ENCODE data around the gene TRIM63. TPM values are rescaled to one million over a fixed set of nuclear protein-coding genes. Genes with fewer than 3 reads are reported as not detected.

Gene TRIM63
- total and polyA plus RNA-seq, 9 donors, result 25.8 to 59.2 (median 41.7) TPM

DNA sequence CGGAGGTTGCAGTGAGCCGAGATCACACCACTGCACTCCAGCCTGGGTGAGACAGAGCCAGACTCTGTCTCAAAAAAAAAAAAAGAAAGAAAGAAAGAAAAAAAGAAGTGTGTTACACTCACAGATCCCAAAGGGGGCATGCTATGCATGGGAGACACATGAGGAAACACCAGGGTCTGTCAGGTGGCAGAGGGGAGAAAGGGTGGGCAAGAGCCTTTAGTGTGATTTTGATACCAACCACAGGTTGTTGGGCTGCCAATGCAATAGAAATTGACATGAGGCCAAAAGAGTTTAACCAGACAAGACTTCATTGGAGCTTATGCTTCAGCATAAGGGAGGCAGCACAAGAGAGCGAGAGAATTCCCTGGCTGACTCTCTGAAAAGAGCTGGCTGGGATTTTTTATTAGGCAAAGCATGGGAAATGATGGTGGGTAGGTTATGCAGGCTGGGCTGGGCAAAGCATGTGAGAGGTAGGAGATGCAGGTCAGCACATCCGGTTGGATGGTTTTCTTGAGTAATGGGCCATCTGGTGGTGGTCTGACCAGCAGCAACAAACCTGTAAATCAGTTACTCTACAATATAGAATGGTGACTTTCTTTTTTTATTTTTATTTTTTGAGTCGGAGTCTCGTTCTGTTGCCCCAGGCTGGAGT lies 57.5 kb downstream of the TRIM63 start:
- peaks cover 17% of the 10 kb centered on the region for H3K4me1 ChIP-seq (ENCODE audit: control insufficient read depth, insufficient read depth, low read length)
- H3K27ac ChIP-seq (ENCODE audit: low read length), result no peak overlapping the region
- no peaks in the 10 kb centered on the region for H3K36me3 ChIP-seq (ENCODE audit: control insufficient read depth, insufficient read depth, low read length)
- H3K4me3 ChIP-seq (ENCODE audit: low read length), result no peak overlapping the region
- no peaks in the 10 kb centered on the region for H3K27me3 ChIP-seq (ENCODE audit: control insufficient read depth, insufficient read depth, low read length)
- WGBS (ENCODE audit: insufficient coverage), result 56% methylated on average over 3 of the region's 6 CpGs
- H3K9me3 ChIP-seq (replicated peaks; ENCODE audit: control insufficient read depth, low read depth, low read length), result no peaks in the 10 kb centered on the region
- DNase-seq, result peak; percentile 37

DNA sequence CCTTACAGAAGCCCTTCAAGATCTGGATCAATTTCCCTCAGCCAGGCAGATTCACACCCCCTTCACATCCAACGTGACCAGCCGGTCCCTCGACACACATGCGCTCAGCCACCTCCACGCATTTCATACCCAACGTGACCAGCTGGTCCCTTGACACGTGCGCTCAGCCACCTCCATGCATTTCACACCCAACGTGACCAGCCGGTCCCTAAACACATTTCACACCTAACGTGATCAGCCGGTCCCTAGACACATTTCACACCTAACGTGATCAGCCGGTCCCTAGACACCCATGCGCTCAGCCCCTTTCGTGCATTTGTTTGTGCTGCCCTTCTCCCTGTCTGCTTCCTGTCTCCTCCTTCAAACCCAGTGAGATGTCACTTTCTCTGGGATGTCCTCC lies 60.7 kb downstream of the TRIM63 start:
- Histone ChIP-seq H3K9me3 (replicated peaks; ENCODE audit: control insufficient read depth, low read depth, low read length) (no peaks in the 10 kb centered on the region), H3K36me3 (ENCODE audit: control insufficient read depth, insufficient read depth, low read length) (no peaks in the 10 kb centered on the region), H3K27me3 (ENCODE audit: control insufficient read depth, insufficient read depth, low read length) (no peaks in the 10 kb centered on the region), H3K4me1 (ENCODE audit: control insufficient read depth, insufficient read depth, low read length) (peaks cover 18% of the 10 kb centered on the region), H3K4me3 (ENCODE audit: low read length) (no peak overlapping the region), H3K27ac (ENCODE audit: low read length) (no peak overlapping the region)
- DNase-seq, result no peak
- WGBS (ENCODE audit: insufficient coverage), result 81% methylated on average over 16 of the region's 16 CpGs

DNA sequence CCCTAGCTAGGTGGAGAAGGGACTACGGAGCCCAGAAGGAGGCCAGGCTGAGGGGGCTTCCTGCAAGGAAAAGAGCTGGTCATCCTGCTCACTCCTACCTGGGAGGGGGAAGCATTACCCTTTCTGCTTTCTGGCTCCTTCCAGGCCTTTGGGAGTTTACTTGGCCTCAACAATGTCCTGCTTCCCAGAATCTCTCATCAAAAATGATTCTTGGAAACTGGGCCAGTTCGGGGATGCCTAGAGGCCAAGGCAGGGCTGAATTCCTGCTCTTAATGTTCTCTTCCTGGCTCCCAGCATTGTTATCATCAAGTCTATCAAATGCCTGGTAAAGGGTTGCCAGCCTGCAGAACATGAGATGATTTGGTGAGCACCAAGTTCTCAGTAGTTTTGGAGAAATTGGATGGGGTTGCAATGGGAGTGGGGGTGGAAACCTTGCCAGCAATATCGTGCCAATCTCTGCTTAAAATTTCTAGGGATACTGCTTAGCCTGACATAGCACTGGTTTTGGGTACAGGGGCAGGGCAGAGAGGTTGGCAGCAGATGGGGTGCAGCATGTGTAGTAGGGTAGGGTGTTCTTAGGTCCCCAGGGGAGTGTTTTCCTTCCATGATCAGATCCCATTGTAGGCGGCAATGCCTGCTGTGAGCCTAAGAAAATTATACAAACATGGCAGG lies 61.9 kb downstream of the TRIM63 start:
- no peaks in the 10 kb centered on the region for H3K9me3 ChIP-seq (replicated peaks; ENCODE audit: control insufficient read depth, low read depth, low read length)
- WGBS (ENCODE audit: insufficient coverage), result 25% methylated on average over 4 of the region's 4 CpGs
- H3K4me3 ChIP-seq (ENCODE audit: low read length), result no peak overlapping the region
- no peak overlapping the region for H3K27ac ChIP-seq (ENCODE audit: low read length)
- H3K4me1 ChIP-seq (ENCODE audit: control insufficient read depth, insufficient read depth, low read length), result peaks cover 18% of the 10 kb centered on the region
- no peaks in the 10 kb centered on the region for H3K36me3 ChIP-seq (ENCODE audit: control insufficient read depth, insufficient read depth, low read length)
- no peaks in the 10 kb centered on the region for H3K27me3 ChIP-seq (ENCODE audit: control insufficient read depth, insufficient read depth, low read length)
- DNase-seq, result peak; percentile 80

DNA sequence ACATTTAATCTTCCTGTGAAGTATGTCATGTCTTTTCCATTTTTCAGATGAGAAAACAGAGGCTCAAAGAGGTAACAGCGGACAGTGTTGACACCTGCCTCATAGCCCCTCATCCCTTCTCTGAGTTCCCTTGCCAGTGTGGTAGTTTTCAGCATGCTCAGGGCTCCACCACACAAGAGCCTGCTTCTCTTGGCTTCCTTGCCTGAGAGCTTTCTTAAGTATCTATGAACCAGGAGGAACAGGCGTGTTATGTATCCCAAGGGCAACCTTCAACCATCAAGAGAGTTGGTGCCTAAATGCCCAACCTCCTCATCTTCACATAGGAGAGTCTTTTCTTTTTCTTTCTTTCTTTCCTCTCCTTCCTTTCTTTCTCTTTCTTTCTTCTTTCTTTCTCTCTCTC lies 63.7 kb downstream of the TRIM63 start:
- Histone ChIP-seq H3K36me3 (ENCODE audit: control insufficient read depth, insufficient read depth, low read length) (no peaks in the 10 kb centered on the region), H3K27ac (ENCODE audit: low read length) (no peak overlapping the region), H3K4me3 (ENCODE audit: low read length) (no peak overlapping the region), H3K9me3 (replicated peaks; ENCODE audit: control insufficient read depth, low read depth, low read length) (no peaks in the 10 kb centered on the region), H3K27me3 (ENCODE audit: control insufficient read depth, insufficient read depth, low read length) (no peaks in the 10 kb centered on the region), H3K4me1 (ENCODE audit: control insufficient read depth, insufficient read depth, low read length) (peaks cover 23% of the 10 kb centered on the region)
- 62% methylated on average over 2 of the region's 2 CpGs for WGBS (ENCODE audit: insufficient coverage)
- DNase-seq, result no peak

DNA sequence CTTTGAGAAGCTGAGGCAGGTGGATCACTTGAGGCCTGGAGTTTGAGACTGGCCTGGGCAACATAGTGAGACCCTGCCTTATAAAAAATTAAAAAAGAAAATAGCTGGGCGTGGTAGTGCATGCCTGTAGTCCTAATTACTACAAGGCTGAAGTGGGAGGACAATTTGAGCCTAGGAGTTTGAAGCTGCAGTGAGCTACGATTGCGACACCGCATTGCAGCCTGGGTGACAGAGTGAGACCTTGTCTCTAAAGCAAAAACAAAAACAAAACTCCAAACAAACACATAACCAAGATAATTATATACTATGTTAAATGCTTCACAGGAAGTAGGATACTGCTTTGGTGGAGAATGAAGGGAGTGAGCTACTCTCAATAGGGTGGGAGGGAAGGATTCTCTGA lies 64.2 kb downstream of the TRIM63 start:
- Histone ChIP-seq H3K4me1 (ENCODE audit: control insufficient read depth, insufficient read depth, low read length) (peaks cover 28% of the 10 kb centered on the region), H3K4me3 (ENCODE audit: low read length) (no peak overlapping the region), H3K27ac (ENCODE audit: low read length) (no peak overlapping the region), H3K9me3 (replicated peaks; ENCODE audit: control insufficient read depth, low read depth, low read length) (no peaks in the 10 kb centered on the region), H3K27me3 (ENCODE audit: control insufficient read depth, insufficient read depth, low read length) (no peaks in the 10 kb centered on the region), H3K36me3 (ENCODE audit: control insufficient read depth, insufficient read depth, low read length) (no peaks in the 10 kb centered on the region)
- no peak for DNase-seq
- WGBS (ENCODE audit: insufficient coverage), result 83% methylated on average over 1 of the region's 4 CpGs

Other genes with a start within 250 kb of the TRIM63 start
- gene MTFR1L, start 247.7 kb downstream of the TRIM63 start, total RNA-seq, result 53.2 TPM
- gene MTFR1L, start 247.7 kb downstream of the TRIM63 start, polyA plus RNA-seq (ENCODE audit: insufficient read depth in 1 of 8, insufficient read length in 8 of 8, low replicate concordance in 1 of 8), result 10 to 100 TPM; 58.9 to 76.3 (median 64.1) TPM
- 1.1 TPM for gene AUNIP, start 208.2 kb downstream of the TRIM63 start, total RNA-seq
- 1 to 10 TPM in 6 of 8 donors, under 1 TPM in 2; 0.76 to 1.8 (median 1.2) TPM for gene AUNIP, start 208.2 kb downstream of the TRIM63 start, polyA plus RNA-seq (ENCODE audit: insufficient read depth in 1 of 8, insufficient read length in 8 of 8, low replicate concordance in 1 of 8)
- 5.8 TPM for gene PAQR7, start 191.9 kb downstream of the TRIM63 start, total RNA-seq
- 10 to 100 TPM in 1 of 8 donors, 1 to 10 TPM in 7; 6.9 to 10.8 (median 7.7) TPM for gene PAQR7, start 191.9 kb downstream of the TRIM63 start, polyA plus RNA-seq (ENCODE audit: insufficient read depth in 1 of 8, insufficient read length in 8 of 8, low replicate concordance in 1 of 8)
- 295 TPM for gene STMN1, start 161.2 kb downstream of the TRIM63 start, total RNA-seq
- 100 to 1,000 TPM; 518 to 745 (median 564) TPM for gene STMN1, start 161.2 kb downstream of the TRIM63 start, polyA plus RNA-seq (ENCODE audit: insufficient read depth in 1 of 8, insufficient read length in 8 of 8, low replicate concordance in 1 of 8)
- 59.7 TPM for gene PAFAH2, start 69.6 kb downstream of the TRIM63 start, total RNA-seq
- gene PAFAH2, start 69.6 kb downstream of the TRIM63 start, polyA plus RNA-seq (ENCODE audit: insufficient read depth in 1 of 8, insufficient read length in 8 of 8, low replicate concordance in 1 of 8), result 10 to 100 TPM; 42.1 to 78.5 (median 55.6) TPM
- gene EXTL1, start 45.9 kb downstream of the TRIM63 start, total RNA-seq, result 0.71 TPM
- gene EXTL1, start 45.9 kb downstream of the TRIM63 start, polyA plus RNA-seq (ENCODE audit: insufficient read depth in 1 of 8, insufficient read length in 8 of 8, low replicate concordance in 1 of 8), result 1 to 10 TPM; 1.7 to 4.6 (median 2.5) TPM
- 0.93 TPM for gene SLC30A2, start 21.5 kb downstream of the TRIM63 start, total RNA-seq
- gene SLC30A2, start 21.5 kb downstream of the TRIM63 start, polyA plus RNA-seq (ENCODE audit: insufficient read depth in 1 of 8, insufficient read length in 8 of 8, low replicate concordance in 1 of 8), result 1 to 10 TPM in 2 of 8 donors, under 1 TPM in 6; 0.29 to 2.0 (median 0.65) TPM
- gene PDIK1L, start 44.2 kb upstream of the TRIM63 start, total RNA-seq, result 7.0 TPM
- gene PDIK1L, start 44.2 kb upstream of the TRIM63 start, polyA plus RNA-seq (ENCODE audit: insufficient read depth in 1 of 8, insufficient read length in 8 of 8, low replicate concordance in 1 of 8), result 1 to 10 TPM; 5.7 to 9.1 (median 6.5) TPM
- gene FAM110D, start 91.4 kb upstream of the TRIM63 start, total RNA-seq, result 0.93 TPM
- 1 to 10 TPM in 1 of 8 donors, under 1 TPM in 7; 0.71 to 1.0 (median 0.90) TPM for gene FAM110D, start 91.4 kb upstream of the TRIM63 start, polyA plus RNA-seq (ENCODE audit: insufficient read depth in 1 of 8, insufficient read length in 8 of 8, low replicate concordance in 1 of 8)
- gene C1orf232, start 101.3 kb upstream of the TRIM63 start, total RNA-seq, result not detected
- not detected for gene C1orf232, start 101.3 kb upstream of the TRIM63 start, polyA plus RNA-seq (ENCODE audit: insufficient read depth in 1 of 8, insufficient read length in 8 of 8, low replicate concordance in 1 of 8)
- gene ZNF593, start 102.3 kb upstream of the TRIM63 start, total RNA-seq, result 20.7 TPM
- gene ZNF593, start 102.3 kb upstream of the TRIM63 start, polyA plus RNA-seq (ENCODE audit: insufficient read depth in 1 of 8, insufficient read length in 8 of 8, low replicate concordance in 1 of 8), result 10 to 100 TPM; 18.7 to 25.8 (median 19.3) TPM
- gene ZNF593OS, start 104.2 kb upstream of the TRIM63 start, total RNA-seq, result 0.31 TPM
- gene ZNF593OS, start 104.2 kb upstream of the TRIM63 start, polyA plus RNA-seq (ENCODE audit: insufficient read depth in 1 of 8, insufficient read length in 8 of 8, low replicate concordance in 1 of 8), result 1 to 10 TPM in 4 of 8 donors, under 1 TPM in 4; 0.49 to 1.6 (median 0.95) TPM
- 1.2 TPM for gene CNKSR1, start 109.9 kb upstream of the TRIM63 start, total RNA-seq
- 1 to 10 TPM in 7 of 8 donors, under 1 TPM in 1; 0.81 to 5.2 (median 2.2) TPM for gene CNKSR1, start 109.9 kb upstream of the TRIM63 start, polyA plus RNA-seq (ENCODE audit: insufficient read depth in 1 of 8, insufficient read length in 8 of 8, low replicate concordance in 1 of 8)
- not detected for gene CATSPER4, start 123.0 kb upstream of the TRIM63 start, total RNA-seq
- gene CATSPER4, start 123.0 kb upstream of the TRIM63 start, polyA plus RNA-seq (ENCODE audit: insufficient read depth in 1 of 8, insufficient read length in 8 of 8, low replicate concordance in 1 of 8), result under 1 TPM in 1 of 8 donors, not detected in 7; 0.06 TPM
- gene CEP85, start 166.6 kb upstream of the TRIM63 start, total RNA-seq, result 18.0 TPM
- gene CEP85, start 166.6 kb upstream of the TRIM63 start, polyA plus RNA-seq (ENCODE audit: insufficient read depth in 1 of 8, insufficient read length in 8 of 8, low replicate concordance in 1 of 8), result 10 to 100 TPM; 20.5 to 26.3 (median 22.0) TPM
- gene SH3BGRL3, start 212.5 kb upstream of the TRIM63 start, total RNA-seq, result 12.2 TPM
- gene SH3BGRL3, start 212.5 kb upstream of the TRIM63 start, polyA plus RNA-seq (ENCODE audit: insufficient read depth in 1 of 8, insufficient read length in 8 of 8, low replicate concordance in 1 of 8), result 10 to 100 TPM; 53.0 to 85.2 (median 61.9) TPM
- gene UBXN11, start 239.0 kb upstream of the TRIM63 start, total RNA-seq, result 4.2 TPM
- 10 to 100 TPM in 5 of 8 donors, 1 to 10 TPM in 3; 7.7 to 13.9 (median 10.5) TPM for gene UBXN11, start 239.0 kb upstream of the TRIM63 start, polyA plus RNA-seq (ENCODE audit: insufficient read depth in 1 of 8, insufficient read length in 8 of 8, low replicate concordance in 1 of 8)